ENCODE data around the gene LURAP1L.

The LURAP1L gene

GRCh38 chr9:12774861-12775678, at the start of gene LURAP1L:
Gene LURAP1L (plus strand): TSS chr9:12775020. CDS start chr9:12775716, 696 bp downstream.
- Histone ChIP-seq H3K27me3 (ENCODE audit: insufficient read depth, low read length) (no peaks in the 10 kb centered on the region), H3K9ac (ENCODE audit: low read length) (no peak within 1 kb of the TSS), H2AFZ (ENCODE audit: low read length) (no peak within 1 kb of the TSS), H3K27ac (ENCODE audit: low read depth, low read length, poor library complexity, severe bottlenecking) (no peak within 1 kb of the TSS), H3K9me3 (ENCODE audit: low read length) (no peaks in the 10 kb centered on the region), H3K4me2 (ENCODE audit: low read length) (no peak within 1 kb of the TSS), H3K36me3 (ENCODE audit: insufficient read depth, low read length) (no peaks in the 10 kb centered on the region), H3K9me2 (ENCODE audit: low read depth, low read length) (no peaks in the 10 kb centered on the region), H3K4me1 (ENCODE audit: insufficient read depth, low read length, severe bottlenecking) (no peaks in the 10 kb centered on the region), H3K79me2 (ENCODE audit: insufficient read depth, low read length) (no peaks in the 10 kb centered on the region), H3K4me3 (ENCODE audit: low read depth, low read length, poor library complexity, severe bottlenecking) (no peak within 1 kb of the TSS), H3F3A (ENCODE audit: insufficient read depth, low read length) (no peaks in the 10 kb centered on the region), H4K20me1 (ENCODE audit: insufficient read depth, low read length) (no peaks in the 10 kb centered on the region)
- TF ChIP-seq EZH2 (IDR thresholded peaks at IDR 0.05; ENCODE audit: borderline replicate concordance, low read length) (no peak), CTCF (IDR thresholded peaks at IDR 0.05; ENCODE audit: low read length) (no peak)

DNA sequence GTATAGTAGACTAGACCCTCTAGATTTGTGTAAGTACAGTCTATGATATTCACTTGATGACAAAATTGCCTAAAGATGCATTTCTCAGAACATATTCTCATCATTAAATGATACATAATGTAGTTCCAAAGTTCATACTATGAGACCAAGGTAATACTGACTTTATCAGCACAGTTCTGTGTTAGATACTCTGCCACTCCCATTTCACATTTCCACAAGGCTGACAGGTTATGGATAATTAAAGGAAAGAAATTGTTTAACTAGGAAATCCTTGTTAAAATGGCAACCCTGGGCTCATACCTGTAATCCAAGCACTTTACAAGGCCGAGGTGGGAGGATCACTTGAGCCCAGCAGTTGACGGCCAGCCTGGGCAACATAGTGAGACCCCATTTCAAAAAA, 48.0 kb upstream of the LURAP1L start:
- Histone ChIP-seq H2AFZ (ENCODE audit: low read length) (no peak overlapping the region), H3K9me2 (ENCODE audit: low read depth, low read length) (no peaks in the 10 kb centered on the region), H3K4me3 (ENCODE audit: low read depth, low read length, poor library complexity, severe bottlenecking) (no peak overlapping the region), H3K36me3 (ENCODE audit: insufficient read depth, low read length) (no peaks in the 10 kb centered on the region), H3K4me2 (ENCODE audit: low read length) (no peak overlapping the region), H3K9ac (ENCODE audit: low read length) (no peak overlapping the region), H4K20me1 (ENCODE audit: insufficient read depth, low read length) (no peaks in the 10 kb centered on the region), H3F3A (ENCODE audit: insufficient read depth, low read length) (no peaks in the 10 kb centered on the region), H3K9me3 (ENCODE audit: low read length) (no peaks in the 10 kb centered on the region), H3K4me1 (ENCODE audit: insufficient read depth, low read length, severe bottlenecking) (no peaks in the 10 kb centered on the region), H3K27me3 (ENCODE audit: insufficient read depth, low read length) (no peaks in the 10 kb centered on the region), H3K27ac (ENCODE audit: low read depth, low read length, poor library complexity, severe bottlenecking) (no peak overlapping the region), H3K79me2 (ENCODE audit: insufficient read depth, low read length) (no peaks in the 10 kb centered on the region)
- no peak for TF ChIP-seq EZH2 (IDR thresholded peaks at IDR 0.05; ENCODE audit: borderline replicate concordance, low read length)
- no peak for TF ChIP-seq CTCF (IDR thresholded peaks at IDR 0.05; ENCODE audit: low read length)

- no peaks in the 10 kb centered on the region for H4K20me1 ChIP-seq (ENCODE audit: insufficient read depth, low read length)
- H3K79me2 ChIP-seq (ENCODE audit: insufficient read depth, low read length) = no peaks in the 10 kb centered on the region
- H3K4me1 ChIP-seq (ENCODE audit: insufficient read depth, low read length, severe bottlenecking) = no peaks in the 10 kb centered on the region
- H3F3A ChIP-seq (ENCODE audit: insufficient read depth, low read length) = no peaks in the 10 kb centered on the region
- no peak overlapping the region for H2AFZ ChIP-seq (ENCODE audit: low read length)
- H3K27me3 ChIP-seq (ENCODE audit: insufficient read depth, low read length) = no peaks in the 10 kb centered on the region
- H3K9ac ChIP-seq (ENCODE audit: low read length) = no peak overlapping the region
- H3K9me3 ChIP-seq (ENCODE audit: low read length) = no peaks in the 10 kb centered on the region
- H3K4me2 ChIP-seq (ENCODE audit: low read length) = no peak overlapping the region
- TF ChIP-seq EZH2 (IDR thresholded peaks at IDR 0.05; ENCODE audit: borderline replicate concordance, low read length) (no peak), CTCF (IDR thresholded peaks at IDR 0.05; ENCODE audit: low read length) (no peak)
- no peak overlapping the region for H3K27ac ChIP-seq (ENCODE audit: low read depth, low read length, poor library complexity, severe bottlenecking)
- no peaks in the 10 kb centered on the region for H3K9me2 ChIP-seq (ENCODE audit: low read depth, low read length)
- no peaks in the 10 kb centered on the region for H3K36me3 ChIP-seq (ENCODE audit: insufficient read depth, low read length)
- no peak overlapping the region for H3K4me3 ChIP-seq (ENCODE audit: low read depth, low read length, poor library complexity, severe bottlenecking)
Measured at GRCh38 chr9:12730198-12730597, 44.6 kb upstream of the LURAP1L start.

Data from OCI-LY1 (cell line).